ENCODE results near the gene WDR35. TPM values are rescaled to one million over a fixed set of nuclear protein-coding genes. Genes with fewer than 3 reads are reported as not detected.
"Not testable (repeated sequence)": the region's sequence is repeated elsewhere in the genome, so short reads cannot be mapped to it uniquely, and the experiment has no call there.

WDR35 gene
- total RNA-seq, 1 donor from 2014 or later = 8.7 TPM

DNA sequence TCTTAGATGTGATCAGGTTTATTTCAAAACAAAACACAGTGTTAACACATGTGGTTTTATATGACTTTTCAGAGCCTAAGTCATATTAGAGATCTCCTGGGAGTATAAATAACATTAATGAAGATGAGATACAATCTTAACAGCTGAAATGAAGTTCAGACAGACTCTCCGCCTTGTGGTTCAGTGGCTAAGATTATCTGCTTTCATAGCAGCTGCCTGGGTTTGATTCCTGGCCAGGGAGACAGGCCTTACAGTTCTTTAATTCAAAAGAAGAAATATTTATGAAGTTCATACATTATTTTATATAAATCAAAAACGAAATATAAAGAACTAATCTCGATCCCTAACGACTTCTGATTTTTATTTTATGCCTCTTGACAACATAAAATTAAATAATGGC, 52.9 kb downstream of the WDR35 start:
- Histone ChIP-seq H3K27me3 (ENCODE audit: control insufficient read depth, insufficient read depth, low read length) (no peaks in the 10 kb centered on the region), H3K36me3 (ENCODE audit: control insufficient read depth, insufficient read depth, low read length) (peaks cover 2% of the 10 kb centered on the region), H3K4me3 (ENCODE audit: low read depth, low read length) (no peak overlapping the region)
- no peak for FAIRE-seq
- TF ChIP-seq, protein P1, sequence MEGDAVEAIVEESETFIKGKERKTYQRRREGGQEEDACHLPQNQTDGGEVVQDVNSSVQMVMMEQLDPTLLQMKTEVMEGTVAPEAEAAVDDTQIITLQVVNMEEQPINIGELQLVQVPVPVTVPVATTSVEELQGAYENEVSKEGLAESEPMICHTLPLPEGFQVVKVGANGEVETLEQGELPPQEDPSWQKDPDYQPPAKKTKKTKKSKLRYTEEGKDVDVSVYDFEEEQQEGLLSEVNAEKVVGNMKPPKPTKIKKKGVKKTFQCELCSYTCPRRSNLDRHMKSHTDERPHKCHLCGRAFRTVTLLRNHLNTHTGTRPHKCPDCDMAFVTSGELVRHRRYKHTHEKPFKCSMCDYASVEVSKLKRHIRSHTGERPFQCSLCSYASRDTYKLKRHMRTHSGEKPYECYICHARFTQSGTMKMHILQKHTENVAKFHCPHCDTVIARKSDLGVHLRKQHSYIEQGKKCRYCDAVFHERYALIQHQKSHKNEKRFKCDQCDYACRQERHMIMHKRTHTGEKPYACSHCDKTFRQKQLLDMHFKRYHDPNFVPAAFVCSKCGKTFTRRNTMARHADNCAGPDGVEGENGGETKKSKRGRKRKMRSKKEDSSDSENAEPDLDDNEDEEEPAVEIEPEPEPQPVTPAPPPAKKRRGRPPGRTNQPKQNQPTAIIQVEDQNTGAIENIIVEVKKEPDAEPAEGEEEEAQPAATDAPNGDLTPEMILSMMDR (IDR thresholded peaks at IDR 0.05; ENCODE audit: insufficient read depth, low read length, severe bottlenecking) = no peak
- no peak for DNase-seq (ENCODE audit: low read depth)

DNA sequence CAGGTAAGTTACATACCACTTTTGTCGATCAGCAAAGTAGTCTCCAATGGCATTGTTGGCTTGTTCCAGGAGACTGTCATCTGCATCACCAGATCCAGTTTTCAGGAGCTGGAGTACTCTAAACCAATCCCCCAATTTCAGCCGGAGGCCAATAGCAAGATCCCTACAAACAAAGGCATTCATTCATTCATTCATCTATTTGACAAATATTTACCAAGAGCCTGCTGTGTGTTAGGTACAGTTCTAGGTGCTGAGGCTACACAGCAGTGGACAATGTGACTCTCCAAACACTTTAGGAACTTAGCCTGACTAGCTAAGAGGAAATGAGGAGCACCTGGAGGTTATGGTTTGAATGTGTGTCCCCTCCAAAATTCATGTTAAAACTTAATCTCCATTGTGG, 53.7 kb downstream of the WDR35 start:
- FAIRE-seq = no peak
- peaks cover 2% of the 10 kb centered on the region for H3K36me3 ChIP-seq (ENCODE audit: control insufficient read depth, insufficient read depth, low read length)
- no peaks in the 10 kb centered on the region for H3K27me3 ChIP-seq (ENCODE audit: control insufficient read depth, insufficient read depth, low read length)
- H3K4me3 ChIP-seq (ENCODE audit: low read depth, low read length) = no peak overlapping the region
- TF ChIP-seq, protein P1 (IDR thresholded peaks at IDR 0.05; ENCODE audit: insufficient read depth, low read length, severe bottlenecking) = no peak
- DNase-seq (ENCODE audit: low read depth) = no peak

DNA sequence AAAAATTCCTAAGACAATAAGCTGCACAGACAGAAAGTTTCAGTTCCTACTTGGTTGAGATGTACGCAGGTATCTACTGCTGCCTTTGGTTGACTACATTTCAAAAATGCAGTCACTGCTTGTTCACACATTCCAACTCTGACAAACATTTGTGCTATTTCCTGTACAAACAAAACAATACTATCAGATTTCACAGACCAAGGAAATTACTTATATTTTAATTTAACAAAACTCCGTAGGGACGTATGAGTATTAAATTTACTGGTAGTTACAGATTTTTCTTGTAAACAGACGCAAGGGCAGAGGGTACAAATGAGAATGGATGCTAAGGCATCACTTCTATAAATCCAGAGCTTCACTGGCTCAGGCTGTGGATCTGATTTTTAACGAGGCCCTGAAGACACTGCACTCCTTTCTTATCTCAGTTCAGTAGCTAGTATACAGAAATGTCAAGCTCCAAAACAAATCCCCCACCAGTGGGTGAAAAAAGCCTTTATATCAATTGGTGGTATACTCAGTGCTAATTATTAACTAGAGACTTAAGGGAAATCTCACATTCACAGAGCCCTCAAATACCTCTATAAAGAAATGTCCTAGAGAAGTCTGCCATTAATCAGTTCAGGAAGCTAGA, 56.4 kb downstream of the WDR35 start:
- Histone ChIP-seq H3K36me3 (ENCODE audit: control insufficient read depth, insufficient read depth, low read length) (peaks cover 2% of the 10 kb centered on the region), H3K27me3 (ENCODE audit: control insufficient read depth, insufficient read depth, low read length) (no peaks in the 10 kb centered on the region), H3K4me3 (ENCODE audit: low read depth, low read length) (peak overlapping the region; percentile 17)
- no peak for FAIRE-seq
- peak; percentile 94 for DNase-seq (ENCODE audit: low read depth)
- TF ChIP-seq, protein P1 (IDR thresholded peaks at IDR 0.05; ENCODE audit: insufficient read depth, low read length, severe bottlenecking) = no peak

DNA sequence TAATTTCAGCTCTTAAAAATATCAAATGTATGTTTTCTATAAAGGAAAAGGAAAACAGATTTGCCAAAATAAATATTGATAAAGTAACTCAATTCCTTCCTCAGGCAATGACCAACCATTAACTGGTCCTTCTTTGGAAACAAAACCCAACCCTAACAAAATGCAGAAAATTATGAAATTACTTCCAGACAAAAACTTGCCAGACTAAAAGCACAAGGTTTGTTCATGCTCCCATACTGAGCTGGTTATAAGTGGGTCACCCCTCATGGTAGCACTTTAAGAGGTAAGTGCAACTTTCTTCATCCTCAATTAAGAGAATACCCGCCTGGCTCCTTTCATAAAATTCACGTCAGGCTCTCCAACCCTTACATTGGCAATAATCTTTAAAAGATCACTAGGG, 57.0 kb downstream of the WDR35 start:
- FAIRE-seq (no peak), DNase-seq (ENCODE audit: low read depth) (no peak)
- H3K4me3 ChIP-seq (ENCODE audit: low read depth, low read length) = peak overlapping the region; percentile 17
- H3K36me3 ChIP-seq (ENCODE audit: control insufficient read depth, insufficient read depth, low read length) = peaks cover 2% of the 10 kb centered on the region
- TF ChIP-seq, protein P1 (IDR thresholded peaks at IDR 0.05; ENCODE audit: insufficient read depth, low read length, severe bottlenecking) = no peak
- H3K27me3 ChIP-seq (ENCODE audit: control insufficient read depth, insufficient read depth, low read length) = no peaks in the 10 kb centered on the region

DNA sequence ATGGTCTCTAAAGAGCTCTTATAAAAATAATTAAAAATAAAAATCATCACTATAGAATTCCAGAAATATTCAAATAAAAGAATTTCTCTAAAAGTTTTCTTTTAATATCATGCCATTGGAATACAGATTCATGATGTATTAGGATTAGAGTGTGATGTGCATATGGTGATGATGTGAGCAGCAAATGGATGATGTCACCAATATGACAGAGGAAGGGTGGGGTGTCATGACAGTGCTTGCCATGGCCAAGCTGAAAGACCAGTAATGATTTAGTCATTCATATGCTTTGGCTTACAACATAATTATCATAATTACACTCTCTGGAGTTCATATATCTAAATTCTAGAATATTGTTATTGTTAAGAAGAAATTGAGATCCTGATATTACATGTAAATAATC, 60.7 kb downstream of the WDR35 start:
- Histone ChIP-seq H3K4me3 (ENCODE audit: low read depth, low read length) (no peak overlapping the region), H3K36me3 (ENCODE audit: control insufficient read depth, insufficient read depth, low read length) (peaks cover 2% of the 10 kb centered on the region), H3K27me3 (ENCODE audit: control insufficient read depth, insufficient read depth, low read length) (no peaks in the 10 kb centered on the region)
- FAIRE-seq = no peak
- TF ChIP-seq, protein P1 (IDR thresholded peaks at IDR 0.05; ENCODE audit: insufficient read depth, low read length, severe bottlenecking) = no peak
- peak; percentile 22 for DNase-seq (ENCODE audit: low read depth)

DNA sequence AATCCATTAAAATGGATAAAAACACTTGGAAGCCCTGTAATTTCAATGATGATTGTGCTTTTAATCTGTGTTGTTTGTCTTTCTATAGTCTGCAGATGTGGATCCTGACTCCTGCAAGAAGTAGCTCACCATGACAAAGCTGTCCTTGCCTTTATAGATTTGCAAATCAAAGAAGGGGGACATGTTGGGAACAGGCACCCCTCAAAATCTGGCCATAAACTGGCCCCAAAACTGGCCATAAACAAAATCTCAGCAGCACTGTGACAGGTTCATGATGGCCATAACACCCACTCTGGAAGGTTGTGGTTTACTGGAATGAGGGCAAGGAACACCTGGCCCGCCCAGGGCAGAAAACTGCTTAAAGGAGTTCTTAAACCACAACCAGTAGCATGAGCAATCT, 62.1 kb downstream of the WDR35 start:
- not testable (repeated sequence) for H3K36me3 ChIP-seq (ENCODE audit: control insufficient read depth, insufficient read depth, low read length); H3K4me3 ChIP-seq (ENCODE audit: low read depth, low read length); FAIRE-seq; DNase-seq (ENCODE audit: low read depth); H3K27me3 ChIP-seq (ENCODE audit: control insufficient read depth, insufficient read depth, low read length)

DNA sequence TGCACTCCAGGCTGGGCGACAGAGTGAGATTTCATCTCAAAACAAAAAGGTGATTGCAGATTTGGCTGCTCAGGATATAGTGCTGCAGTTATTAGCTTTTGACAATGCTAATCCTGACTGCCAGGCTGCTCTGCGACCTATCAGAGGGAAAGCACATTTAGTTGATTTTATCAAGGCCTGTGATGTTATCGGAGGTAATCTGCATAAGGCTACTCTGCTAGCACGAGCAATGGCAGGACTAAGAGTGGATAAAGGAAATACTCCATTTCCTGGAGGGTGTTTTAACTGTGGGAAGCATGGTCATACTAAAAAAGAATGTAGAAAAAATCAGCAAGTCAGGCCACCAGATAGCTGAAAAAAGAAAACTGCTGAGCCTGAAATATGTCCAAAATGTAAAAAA, 65.4 kb downstream of the WDR35 start:
- H3K27me3 ChIP-seq (ENCODE audit: control insufficient read depth, insufficient read depth, low read length); H3K4me3 ChIP-seq (ENCODE audit: low read depth, low read length); FAIRE-seq; DNase-seq (ENCODE audit: low read depth); H3K36me3 ChIP-seq (ENCODE audit: control insufficient read depth, insufficient read depth, low read length): not testable (repeated sequence)

DNA sequence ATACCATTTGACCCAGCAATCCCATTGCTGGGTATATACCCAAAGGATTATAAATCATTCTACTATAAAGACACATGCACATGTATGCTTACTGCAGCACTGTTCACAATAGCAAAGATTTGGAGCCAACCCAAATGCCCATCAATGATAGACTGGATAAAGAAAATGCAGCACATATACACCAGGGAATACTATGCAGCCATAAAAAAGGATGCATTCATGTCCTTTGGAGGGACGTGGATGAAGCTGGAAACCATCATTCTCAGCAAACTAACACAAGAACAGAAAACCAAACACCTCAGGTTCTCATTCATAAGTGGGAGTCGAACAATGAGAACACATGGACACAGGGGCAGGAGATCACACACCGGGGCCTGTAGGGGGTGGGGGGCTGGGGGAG, 67.7 kb downstream of the WDR35 start:
- not testable (repeated sequence) for H3K4me3 ChIP-seq (ENCODE audit: low read depth, low read length); H3K27me3 ChIP-seq (ENCODE audit: control insufficient read depth, insufficient read depth, low read length); FAIRE-seq; DNase-seq (ENCODE audit: low read depth); H3K36me3 ChIP-seq (ENCODE audit: control insufficient read depth, insufficient read depth, low read length)

All from bronchial epithelial cell (primary cell).